GM12891 (cell line): Measurements from ENCODE around the gene GRHL1.

Experiments
- PAX5 ChIP-seq: IDR thresholded peaks from 2 replicates; pipeline ENCODE4 v1.6.1; 2011; ENCODE audit warnings: low read length, moderate library complexity, mild to moderate bottlenecking; ENCODE audit not compliant: insufficient read depth, severe bottlenecking
- POLR2A ChIP-seq: IDR thresholded peaks from 2 replicates; pipeline ENCODE4 v1.6.1; 2011; ENCODE audit warnings: low read depth, low read length, control low read depth
- POLR2AphosphoS5 ChIP-seq: IDR thresholded peaks from 2 replicates; pipeline ENCODE4 v1.6.1; 2011; ENCODE audit warnings: low read depth, low read length, control low read depth
- POU2F2 ChIP-seq: IDR thresholded peaks from 2 replicates; pipeline ENCODE4 v1.6.1; 2011; ENCODE audit warnings: low read depth, mild to moderate bottlenecking, control low read depth, low read length, moderate library complexity
- SPI1 ChIP-seq: IDR thresholded peaks from 2 replicates; pipeline ENCODE4 v1.6.1; 2011; ENCODE audit warnings: low read depth, low read length, control low read depth
- TAF1 ChIP-seq: IDR thresholded peaks from 2 replicates; pipeline ENCODE4 v1.6.1; 2011; ENCODE audit warnings: low read depth, low read length, control low read depth

- TF ChIP-seq POLR2A: no peak
- no peak for TF ChIP-seq POLR2AphosphoS5
- no peak for TF ChIP-seq SPI1
- no peak for TF ChIP-seq TAF1
- TF ChIP-seq PAX5: no peak
- TF ChIP-seq POU2F2: no peak
Measured at GRCh38 chr2:10016802-10017258, 65.3 kb downstream of the GRHL1 start.
